IMR-90 (cell line): ENCODE data around the gene MTHFD2L. TPM values are rescaled to one million over a fixed set of nuclear protein-coding genes. Genes with fewer than 3 reads are reported as not detected.

Experiments used
- ATAC-seq: fragments of 200-7000 bp; cut with Tn5 transposase; 2 replicates; pipeline ENCODE4 v1.9.1; 2020; ENCODE audit warnings: low read depth, mild to moderate bottlenecking, moderate library complexity
- BruUV-seq: library from RNA; stranded (reverse); fragments of 400-500 nt; replicated peaks from 2 replicates; lab custom pipeline; 2021; lab: Mats Ljungman, UMichigan
- CTCF ChIA-PET: fragments of 300-600 bp; formaldehyde crosslinking; extraction: SDS; loops from one replicate; lab custom pipeline; 2021; ENCODE audit warnings: antibody characterized with exemption; lab: Yijun Ruan, JAX
- POLR2A ChIA-PET: fragments of 300-600 bp; sonication (Branson Sonifier 250); formaldehyde crosslinking; loops from one replicate; lab custom pipeline; 2022; ENCODE audit warnings: antibody characterized with exemption; ENCODE audit not compliant: unreplicated experiment; lab: Charles Lee
- DNase-seq: peaks from one replicate; pipeline ENCODE4 v3.0.0; 2013
- H2AFZ ChIP-seq: replicated peaks from 2 replicates; pipeline ENCODE3; 2013; ENCODE audit warnings: low read length, mild to moderate bottlenecking; ENCODE audit not compliant: poor library complexity
- H2AK5ac ChIP-seq: 2 replicates; pipeline ENCODE4 v1.6.1; 2013; ENCODE audit warnings: low read depth, low read length, inconsistent platforms
- H2AK9ac ChIP-seq: replicated peaks from 2 replicates; pipeline ENCODE3; 2013; ENCODE audit warnings: mild to moderate bottlenecking, low read depth, low read length, moderate library complexity; ENCODE audit not compliant: poor library complexity
- H2BK120ac ChIP-seq: 2 replicates; pipeline ENCODE4 v1.6.1; 2013; ENCODE audit warnings: low read depth, low read length, inconsistent platforms
- H2BK15ac ChIP-seq: 3 replicates; pipeline ENCODE4 v1.6.1; 2013; ENCODE audit warnings: low read depth, low read length, inconsistent platforms
- H2BK20ac ChIP-seq: 2 replicates; pipeline ENCODE4 v1.6.1; 2013; ENCODE audit warnings: low read depth, mild to moderate bottlenecking, inconsistent platforms, low read length, moderate library complexity
- H2BK5ac ChIP-seq: 2 replicates; pipeline ENCODE4 v1.6.1; 2013; ENCODE audit warnings: mild to moderate bottlenecking, low read depth, low read length, inconsistent platforms; ENCODE audit not compliant: poor library complexity, severe bottlenecking
- H3K14ac ChIP-seq: replicated peaks from 2 replicates; pipeline ENCODE4 v1.6.1; 2013; ENCODE audit warnings: low read depth, low read length, inconsistent platforms
- H3K18ac ChIP-seq: 2 replicates; pipeline ENCODE4 v1.6.1; 2013; ENCODE audit warnings: low read depth, low read length, control low read depth
- H3K23ac ChIP-seq: 2 replicates; pipeline ENCODE4 v1.6.1; 2013; ENCODE audit warnings: low read depth, low read length, inconsistent platforms
- H3K27ac ChIP-seq: 2 replicates; pipeline ENCODE4 v1.5.1; 2013; ENCODE audit warnings: mild to moderate bottlenecking, control low read depth, low read length; ENCODE audit not compliant: insufficient read depth
- H3K27me3 ChIP-seq: 2 replicates; pipeline ENCODE4 v1.6.1; 2013; ENCODE audit warnings: low read length; ENCODE audit not compliant: control insufficient read depth, insufficient read depth
- H3K36me3 ChIP-seq: 2 replicates; pipeline ENCODE4 v1.6.1; 2013; ENCODE audit warnings: low read length, mixed read lengths; ENCODE audit not compliant: control insufficient read depth, insufficient read depth
- H3K4ac ChIP-seq: 2 replicates; pipeline ENCODE4 v1.6.1; 2013; ENCODE audit warnings: low read depth, low read length, inconsistent platforms
- H3K4me1 ChIP-seq: 2 replicates; pipeline ENCODE4 v1.6.1; 2013; ENCODE audit warnings: low read length, mixed read lengths; ENCODE audit not compliant: control insufficient read depth, insufficient read depth
- H3K4me2 ChIP-seq: 2 replicates; pipeline ENCODE4 v1.6.1; 2013; ENCODE audit warnings: low read depth, mild to moderate bottlenecking, control low read depth, low read length, moderate library complexity
- H3K4me3 ChIP-seq: 2 replicates; pipeline ENCODE4 v1.5.1; 2013; ENCODE audit warnings: low read depth, mild to moderate bottlenecking, control low read depth, low read length, moderate library complexity; ENCODE audit not compliant: insufficient read depth
- H3K56ac ChIP-seq: 2 replicates; pipeline ENCODE4 v1.6.1; 2013; ENCODE audit warnings: low read length, inconsistent platforms; ENCODE audit not compliant: insufficient read depth; ENCODE audit errors: extremely low read depth
- H3K79me1 ChIP-seq, 2 experiments: 2 replicates each; pipeline ENCODE4 v1.6.1; 2013; ENCODE audit warnings: low read length in 2 of 2, inconsistent platforms in 1 of 2, low read depth in 1 of 2
- H3K9ac ChIP-seq: 2 replicates; pipeline ENCODE4 v1.6.1; 2013; ENCODE audit warnings: low read depth, low read length, control low read depth
- H3K9me1 ChIP-seq: 2 replicates; pipeline ENCODE4 v1.6.1; 2013; ENCODE audit warnings: low read length, inconsistent platforms; ENCODE audit not compliant: insufficient read depth
- H3K9me3 ChIP-seq: 2 replicates; pipeline ENCODE4 v1.6.1; 2013; ENCODE audit warnings: low read length; ENCODE audit not compliant: control insufficient read depth, insufficient read depth
- H4K20me1 ChIP-seq: 2 replicates; pipeline ENCODE4 v1.6.1; 2013; ENCODE audit warnings: low read length, inconsistent platforms; ENCODE audit not compliant: insufficient read depth
- H4K5ac ChIP-seq: 2 replicates; pipeline ENCODE4 v1.6.1; 2013; ENCODE audit warnings: mild to moderate bottlenecking, low read depth, low read length, control low read depth
- H4K8ac ChIP-seq, 2 experiments: 2 replicates each; pipeline ENCODE4 v1.6.1; 2013; ENCODE audit warnings: low read depth in 2 of 2, low read length in 2 of 2, control low read depth in 1 of 2, inconsistent platforms in 1 of 2
- H4K91ac ChIP-seq: 2 replicates; pipeline ENCODE4 v1.6.1; 2013; ENCODE audit warnings: low read depth, low read length, inconsistent platforms; ENCODE audit not compliant: insufficient read depth
- CEBPB ChIP-seq: IDR thresholded peaks from 2 replicates; pipeline ENCODE4 v1.6.1; 2012; ENCODE audit warnings: low read depth, low read length, improper control_type of control experiment
- CHD1 ChIP-seq: IDR thresholded peaks from 2 replicates; pipeline ENCODE4 v1.6.1; 2012; ENCODE audit warnings: low read depth, low read length, improper control_type of control experiment
- MXI1 ChIP-seq: IDR thresholded peaks from 2 replicates; pipeline ENCODE4 v1.6.1; 2012; ENCODE audit warnings: low read depth, mild to moderate bottlenecking, low read length, moderate library complexity, borderline replicate concordance
- POLR2A ChIP-seq: IDR thresholded peaks from 2 replicates; pipeline ENCODE4 v1.6.1; 2012; ENCODE audit warnings: mild to moderate bottlenecking, low read depth, low read length
- RCOR1 ChIP-seq: IDR thresholded peaks from 2 replicates; pipeline ENCODE4 v1.6.1; 2012; ENCODE audit warnings: mild to moderate bottlenecking, low read length, improper control_type of control experiment; ENCODE audit not compliant: insufficient replicate concordance
- RFX5 ChIP-seq: IDR thresholded peaks from 2 replicates; pipeline ENCODE4 v1.8.0; 2012; ENCODE audit warnings: low read depth, mild to moderate bottlenecking, low read length, moderate library complexity
- dilution Hi-C: fragments of 300-500 bp; cut with HindIII; formaldehyde crosslinking; loops from one replicate; pipeline ENCODE4 v1.14.3; 2018; ENCODE audit warnings: low sequenced_read_pairs; ENCODE audit not compliant: unreplicated experiment
- in situ Hi-C: fragments of 300-500 bp; cut with MboI; formaldehyde crosslinking; loops from 3 replicates; pipeline ENCODE4 v1.14.3; 2019; ENCODE audit warnings: low sequenced_read_pairs, inconsistent platforms, mixed read lengths
- intact Hi-C: fragments of 100-400 bp; cut with micrococcal nuclease; formaldehyde crosslinking; loops from 2 replicates; pipeline ENCODE4 v1.10.0; 2022
- polyA plus RNA-seq, 3 experiments: library from polyadenylated mRNA; depleted of rRNA; stranded (reverse); fragments of >200 nt; gene quantifications; 2 replicates each; pipeline ENCODE4 v1.2.3, GENCODE V29; 2012; ENCODE audit warnings: low replicate concordance in 1 of 3
- total RNA-seq: library from RNA; depleted of rRNA; stranded (reverse); fragments of >200 nt; gene quantifications from 2 replicates; pipeline ENCODE4 v1.2.3, GENCODE V29; 2012
- TF ChIP-seq, protein P1 (sequence below): fragments of 150-350 bp; IDR thresholded peaks from 2 replicates; pipeline ENCODE4 v1.6.1; 2016; ENCODE audit warnings: low read depth, mild to moderate bottlenecking, low read length, moderate library complexity, borderline replicate concordance

The MTHFD2L gene
- total and polyA plus RNA-seq, 2 of the 4 experiments (the other 2 are of a cell fraction) = 2.8 to 4.3 TPM

DNA sequence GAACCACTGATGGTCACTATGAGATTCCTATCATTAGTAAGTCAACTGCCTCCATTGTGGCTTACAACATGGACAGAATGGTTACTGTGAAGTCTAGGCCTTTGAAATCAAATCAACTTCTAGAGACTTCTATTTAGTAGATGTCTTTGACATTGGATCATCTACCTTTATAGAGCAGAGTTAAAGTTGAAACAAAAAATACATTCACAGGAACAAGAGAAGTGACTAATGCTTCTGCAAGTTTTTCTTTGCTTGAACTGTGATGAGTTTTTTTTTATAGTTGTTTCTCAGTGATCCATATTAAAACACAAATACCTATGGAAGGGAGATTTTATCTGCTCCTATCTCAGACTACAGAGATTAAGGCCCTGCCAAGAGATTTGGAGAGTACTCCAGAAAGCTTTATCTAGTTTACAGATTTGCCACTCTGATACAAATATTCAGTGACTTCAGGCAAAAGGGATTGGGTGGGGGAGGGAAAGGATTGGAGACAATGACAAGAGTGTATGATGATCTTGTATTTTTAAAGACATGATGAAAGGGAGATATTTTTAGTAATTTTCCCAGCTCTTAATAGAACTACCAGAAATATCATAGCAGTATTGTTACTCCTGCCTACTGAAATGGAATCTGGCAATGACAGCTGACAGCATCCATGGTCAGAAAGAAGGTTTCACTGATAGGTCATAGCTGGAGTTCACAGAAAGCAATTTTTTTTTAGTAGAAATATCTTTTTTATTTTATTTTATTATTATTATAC lies 134.4 kb downstream of the MTHFD2L start:
- no peaks in the 10 kb centered on the region for H3K4me1 ChIP-seq
- no peak overlapping the region for H3K56ac ChIP-seq
- BruUV-seq = no TSS peak
- H3K79me1 ChIP-seq = no peaks in the 10 kb centered on the region
- H2BK20ac ChIP-seq = no peak overlapping the region
- CTCF ChIA-PET = no interaction called here
- no peak overlapping the region for H3K4me3 ChIP-seq
- no peak overlapping the region for H2AK5ac ChIP-seq
- H3K4ac ChIP-seq = no peak overlapping the region
- no peak overlapping the region for H3K18ac ChIP-seq
- H3K9me3 ChIP-seq = no peaks in the 10 kb centered on the region
- no peak overlapping the region for H4K91ac ChIP-seq
- H3K4me2 ChIP-seq = no peak overlapping the region
- peak; percentile 5 for DNase-seq
- no peak overlapping the region for H3K14ac ChIP-seq
- no peak overlapping the region for H4K5ac ChIP-seq
- in situ Hi-C loops (no loop called here), dilution Hi-C loops (no loop called here), intact Hi-C loops (no loop called here)
- POLR2A ChIA-PET = no interaction called here
- no peaks in the 10 kb centered on the region for H3K36me3 ChIP-seq
- H4K8ac ChIP-seq = no peak overlapping the region
- no peak overlapping the region for H2AK9ac ChIP-seq
- no peak overlapping the region for H3K9ac ChIP-seq
- no peak overlapping the region for H3K23ac ChIP-seq
- TF ChIP-seq MXI1 (no peak), RCOR1 (no peak), CEBPB (no peak), POLR2A (no peak), CHD1 (no peak), RFX5 (no peak)
- TF ChIP-seq, protein P1, sequence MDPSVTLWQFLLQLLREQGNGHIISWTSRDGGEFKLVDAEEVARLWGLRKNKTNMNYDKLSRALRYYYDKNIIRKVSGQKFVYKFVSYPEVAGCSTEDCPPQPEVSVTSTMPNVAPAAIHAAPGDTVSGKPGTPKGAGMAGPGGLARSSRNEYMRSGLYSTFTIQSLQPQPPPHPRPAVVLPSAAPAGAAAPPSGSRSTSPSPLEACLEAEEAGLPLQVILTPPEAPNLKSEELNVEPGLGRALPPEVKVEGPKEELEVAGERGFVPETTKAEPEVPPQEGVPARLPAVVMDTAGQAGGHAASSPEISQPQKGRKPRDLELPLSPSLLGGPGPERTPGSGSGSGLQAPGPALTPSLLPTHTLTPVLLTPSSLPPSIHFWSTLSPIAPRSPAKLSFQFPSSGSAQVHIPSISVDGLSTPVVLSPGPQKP = no peak
- H4K20me1 ChIP-seq = no peaks in the 10 kb centered on the region
- no peak overlapping the region for H2BK120ac ChIP-seq
- H2AFZ ChIP-seq = no peak overlapping the region
- no peak overlapping the region for H3K27ac ChIP-seq
- H2BK5ac ChIP-seq = no peak overlapping the region
- no peak for ATAC-seq
- no peaks in the 10 kb centered on the region for H3K27me3 ChIP-seq
- no peak overlapping the region for H2BK15ac ChIP-seq
- H3K9me1 ChIP-seq = no peaks in the 10 kb centered on the region
